HEK293 (cell line): Measurements from ENCODE around the gene MRPL20.

Experiments
- MYNN ChIP-seq: fragments of 450-650 bp; formaldehyde crosslinking; IDR thresholded peaks from 2 replicates; pipeline ENCODE4 v1.5.1; 2016; ENCODE audit warnings: missing biosample characterization, missing genetic modification characterization, borderline replicate concordance
- ZNF121 ChIP-seq: fragments of 450-650 bp; formaldehyde crosslinking; IDR thresholded peaks from 2 replicates; pipeline ENCODE4 v1.5.1; 2016; ENCODE audit warnings: missing biosample characterization, missing genetic modification characterization
- ZNF391 ChIP-seq: fragments of 450-650 bp; formaldehyde crosslinking; IDR thresholded peaks from 2 replicates; pipeline ENCODE4 v1.5.1; 2016; ENCODE audit warnings: low read depth, missing biosample characterization, missing genetic modification characterization, borderline replicate concordance
- ZNF404 ChIP-seq: fragments of 450-650 bp; formaldehyde crosslinking; IDR thresholded peaks from 2 replicates; pipeline ENCODE4 v1.5.1; 2017; ENCODE audit warnings: missing biosample characterization, missing genetic modification characterization
- ZNF416 ChIP-seq: fragments of 450-650 bp; formaldehyde crosslinking; IDR thresholded peaks from 2 replicates; pipeline ENCODE4 v1.5.1; 2016; ENCODE audit warnings: missing biosample characterization, missing genetic modification characterization
- ZNF544 ChIP-seq: fragments of 450-650 bp; formaldehyde crosslinking; IDR thresholded peaks from 2 replicates; pipeline ENCODE4 v1.5.0; 2017; ENCODE audit warnings: missing biosample characterization, missing genetic modification characterization
- ZNF549 ChIP-seq: fragments of 450-650 bp; IDR thresholded peaks from 2 replicates; pipeline ENCODE4 v1.5.1; 2018; ENCODE audit warnings: missing biosample characterization, missing genetic modification characterization, mild to moderate bottlenecking, inconsistent platforms, moderate library complexity
- ZNF560 ChIP-seq: fragments of 450-650 bp; formaldehyde crosslinking; IDR thresholded peaks from 2 replicates; pipeline ENCODE4 v1.5.1; 2017; ENCODE audit warnings: missing biosample characterization, missing genetic modification characterization, borderline replicate concordance
- ZXDB ChIP-seq: fragments of 450-650 bp; formaldehyde crosslinking; IDR thresholded peaks from 2 replicates; pipeline ENCODE4 v1.5.1; 2016; ENCODE audit warnings: missing biosample characterization, missing genetic modification characterization
- TF ChIP-seq, protein P1 (sequence below): fragments of 450-650 bp; formaldehyde crosslinking; IDR thresholded peaks from 2 replicates; pipeline ENCODE4 v1.5.1; 2016; ENCODE audit warnings: missing biosample characterization, missing genetic modification characterization
- TF ChIP-seq, protein P2 (sequence below): fragments of 450-650 bp; formaldehyde crosslinking; conservative IDR thresholded peaks from 2 replicates; pipeline ENCODE4 v1.5.1; 2016; ENCODE audit warnings: low read depth, missing biosample characterization, missing genetic modification characterization
- TF ChIP-seq, protein P3 (sequence below): fragments of 450-650 bp; formaldehyde crosslinking; IDR thresholded peaks from 2 replicates; pipeline ENCODE4 v1.5.1; 2016; ENCODE audit warnings: missing biosample characterization, missing genetic modification characterization
- TF ChIP-seq, protein P4 (sequence below): fragments of 450-650 bp; formaldehyde crosslinking; IDR thresholded peaks from 2 replicates; pipeline ENCODE4 v1.5.1; 2016; ENCODE audit warnings: missing biosample characterization, missing genetic modification characterization

DNA sequence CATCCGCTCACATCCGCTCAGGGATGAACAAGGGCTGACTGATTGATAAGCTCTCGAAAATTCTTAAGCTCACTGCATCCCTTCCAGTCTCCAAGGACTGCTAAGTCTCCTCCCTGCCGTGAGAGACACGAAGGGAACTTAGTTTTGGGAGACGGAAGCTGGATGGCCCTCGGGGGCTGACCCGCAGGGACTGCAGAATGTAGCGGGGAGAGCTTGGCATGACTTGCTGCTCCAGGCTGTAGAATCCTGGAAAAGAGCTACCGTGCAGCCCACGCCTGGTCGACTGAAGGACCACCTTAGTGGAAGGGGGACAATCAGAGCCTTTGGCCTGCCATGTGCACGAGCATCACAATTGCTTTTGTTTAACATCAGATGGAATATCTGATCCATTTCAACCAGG lies 8.7 kb upstream of the MRPL20 start:
- no peak for TF ChIP-seq ZNF549 (tag by site-specific recombination)
- TF ChIP-seq, protein P1, sequence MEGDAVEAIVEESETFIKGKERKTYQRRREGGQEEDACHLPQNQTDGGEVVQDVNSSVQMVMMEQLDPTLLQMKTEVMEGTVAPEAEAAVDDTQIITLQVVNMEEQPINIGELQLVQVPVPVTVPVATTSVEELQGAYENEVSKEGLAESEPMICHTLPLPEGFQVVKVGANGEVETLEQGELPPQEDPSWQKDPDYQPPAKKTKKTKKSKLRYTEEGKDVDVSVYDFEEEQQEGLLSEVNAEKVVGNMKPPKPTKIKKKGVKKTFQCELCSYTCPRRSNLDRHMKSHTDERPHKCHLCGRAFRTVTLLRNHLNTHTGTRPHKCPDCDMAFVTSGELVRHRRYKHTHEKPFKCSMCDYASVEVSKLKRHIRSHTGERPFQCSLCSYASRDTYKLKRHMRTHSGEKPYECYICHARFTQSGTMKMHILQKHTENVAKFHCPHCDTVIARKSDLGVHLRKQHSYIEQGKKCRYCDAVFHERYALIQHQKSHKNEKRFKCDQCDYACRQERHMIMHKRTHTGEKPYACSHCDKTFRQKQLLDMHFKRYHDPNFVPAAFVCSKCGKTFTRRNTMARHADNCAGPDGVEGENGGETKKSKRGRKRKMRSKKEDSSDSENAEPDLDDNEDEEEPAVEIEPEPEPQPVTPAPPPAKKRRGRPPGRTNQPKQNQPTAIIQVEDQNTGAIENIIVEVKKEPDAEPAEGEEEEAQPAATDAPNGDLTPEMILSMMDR, result no peak
- TF ChIP-seq, protein P2, sequence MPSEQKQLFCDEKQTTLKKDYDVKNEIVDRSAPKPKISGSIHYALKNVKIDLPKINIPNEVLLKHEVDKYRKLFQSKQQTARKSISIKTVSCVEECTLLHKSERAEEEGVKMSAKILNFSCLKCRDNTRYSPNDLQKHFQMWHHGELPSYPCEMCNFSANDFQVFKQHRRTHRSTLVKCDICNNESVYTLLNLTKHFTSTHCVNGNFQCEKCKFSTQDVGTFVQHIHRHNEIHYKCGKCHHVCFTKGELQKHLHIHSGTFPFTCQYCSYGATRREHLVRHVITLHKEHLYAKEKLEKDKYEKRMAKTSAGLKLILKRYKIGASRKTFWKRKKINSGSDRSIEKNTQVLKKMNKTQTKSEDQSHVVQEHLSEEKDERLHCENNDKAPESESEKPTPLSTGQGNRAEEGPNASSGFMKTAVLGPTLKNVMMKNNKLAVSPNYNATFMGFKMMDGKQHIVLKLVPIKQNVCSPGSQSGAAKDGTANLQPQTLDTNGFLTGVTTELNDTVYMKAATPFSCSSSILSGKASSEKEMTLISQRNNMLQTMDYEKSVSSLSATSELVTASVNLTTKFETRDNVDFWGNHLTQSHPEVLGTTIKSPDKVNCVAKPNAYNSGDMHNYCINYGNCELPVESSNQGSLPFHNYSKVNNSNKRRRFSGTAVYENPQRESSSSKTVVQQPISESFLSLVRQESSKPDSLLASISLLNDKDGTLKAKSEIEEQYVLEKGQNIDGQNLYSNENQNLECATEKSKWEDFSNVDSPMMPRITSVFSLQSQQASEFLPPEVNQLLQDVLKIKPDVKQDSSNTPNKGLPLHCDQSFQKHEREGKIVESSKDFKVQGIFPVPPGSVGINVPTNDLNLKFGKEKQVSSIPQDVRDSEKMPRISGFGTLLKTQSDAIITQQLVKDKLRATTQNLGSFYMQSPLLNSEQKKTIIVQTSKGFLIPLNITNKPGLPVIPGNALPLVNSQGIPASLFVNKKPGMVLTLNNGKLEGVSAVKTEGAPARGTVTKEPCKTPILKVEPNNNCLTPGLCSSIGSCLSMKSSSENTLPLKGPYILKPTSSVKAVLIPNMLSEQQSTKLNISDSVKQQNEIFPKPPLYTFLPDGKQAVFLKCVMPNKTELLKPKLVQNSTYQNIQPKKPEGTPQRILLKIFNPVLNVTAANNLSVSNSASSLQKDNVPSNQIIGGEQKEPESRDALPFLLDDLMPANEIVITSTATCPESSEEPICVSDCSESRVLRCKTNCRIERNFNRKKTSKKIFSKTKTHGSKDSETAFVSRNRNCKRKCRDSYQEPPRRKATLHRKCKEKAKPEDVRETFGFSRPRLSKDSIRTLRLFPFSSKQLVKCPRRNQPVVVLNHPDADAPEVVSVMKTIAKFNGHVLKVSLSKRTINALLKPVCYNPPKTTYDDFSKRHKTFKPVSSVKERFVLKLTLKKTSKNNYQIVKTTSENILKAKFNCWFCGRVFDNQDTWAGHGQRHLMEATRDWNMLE (tag by site-specific recombination), result no peak
- TF ChIP-seq ZXDB (tag by site-specific recombination), result no peak
- TF ChIP-seq, protein P3, sequence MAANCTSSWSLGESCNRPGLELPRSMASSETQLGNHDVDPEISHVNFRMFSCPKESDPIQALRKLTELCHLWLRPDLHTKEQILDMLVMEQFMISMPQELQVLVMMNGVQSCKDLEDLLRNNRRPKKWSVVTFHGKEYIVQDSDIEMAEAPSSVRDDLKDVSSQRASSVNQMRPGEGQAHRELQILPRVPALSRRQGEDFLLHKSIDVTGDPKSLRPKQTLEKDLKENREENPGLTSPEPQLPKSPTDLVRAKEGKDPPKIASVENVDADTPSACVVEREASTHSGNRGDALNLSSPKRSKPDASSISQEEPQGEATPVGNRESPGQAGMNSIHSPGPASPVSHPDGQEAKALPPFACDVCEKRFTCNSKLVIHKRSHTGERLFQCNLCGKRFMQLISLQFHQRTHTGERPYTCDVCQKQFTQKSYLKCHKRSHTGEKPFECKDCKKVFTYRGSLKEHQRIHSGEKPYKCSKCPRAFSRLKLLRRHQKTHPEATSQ (tag by site-specific recombination), result no peak
- TF ChIP-seq ZNF404, result no peak
- TF ChIP-seq ZNF560, result no peak
- TF ChIP-seq, protein P4, sequence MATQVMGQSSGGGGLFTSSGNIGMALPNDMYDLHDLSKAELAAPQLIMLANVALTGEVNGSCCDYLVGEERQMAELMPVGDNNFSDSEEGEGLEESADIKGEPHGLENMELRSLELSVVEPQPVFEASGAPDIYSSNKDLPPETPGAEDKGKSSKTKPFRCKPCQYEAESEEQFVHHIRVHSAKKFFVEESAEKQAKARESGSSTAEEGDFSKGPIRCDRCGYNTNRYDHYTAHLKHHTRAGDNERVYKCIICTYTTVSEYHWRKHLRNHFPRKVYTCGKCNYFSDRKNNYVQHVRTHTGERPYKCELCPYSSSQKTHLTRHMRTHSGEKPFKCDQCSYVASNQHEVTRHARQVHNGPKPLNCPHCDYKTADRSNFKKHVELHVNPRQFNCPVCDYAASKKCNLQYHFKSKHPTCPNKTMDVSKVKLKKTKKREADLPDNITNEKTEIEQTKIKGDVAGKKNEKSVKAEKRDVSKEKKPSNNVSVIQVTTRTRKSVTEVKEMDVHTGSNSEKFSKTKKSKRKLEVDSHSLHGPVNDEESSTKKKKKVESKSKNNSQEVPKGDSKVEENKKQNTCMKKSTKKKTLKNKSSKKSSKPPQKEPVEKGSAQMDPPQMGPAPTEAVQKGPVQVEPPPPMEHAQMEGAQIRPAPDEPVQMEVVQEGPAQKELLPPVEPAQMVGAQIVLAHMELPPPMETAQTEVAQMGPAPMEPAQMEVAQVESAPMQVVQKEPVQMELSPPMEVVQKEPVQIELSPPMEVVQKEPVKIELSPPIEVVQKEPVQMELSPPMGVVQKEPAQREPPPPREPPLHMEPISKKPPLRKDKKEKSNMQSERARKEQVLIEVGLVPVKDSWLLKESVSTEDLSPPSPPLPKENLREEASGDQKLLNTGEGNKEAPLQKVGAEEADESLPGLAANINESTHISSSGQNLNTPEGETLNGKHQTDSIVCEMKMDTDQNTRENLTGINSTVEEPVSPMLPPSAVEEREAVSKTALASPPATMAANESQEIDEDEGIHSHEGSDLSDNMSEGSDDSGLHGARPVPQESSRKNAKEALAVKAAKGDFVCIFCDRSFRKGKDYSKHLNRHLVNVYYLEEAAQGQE (tag by site-specific recombination), result no peak
- no peak for TF ChIP-seq MYNN (tag by site-specific recombination)
- no peak for TF ChIP-seq ZNF121 (tag by site-specific recombination)
- no peak for TF ChIP-seq ZNF391
- no peak for TF ChIP-seq ZNF416 (tag by site-specific recombination)
- TF ChIP-seq ZNF544 (tag by site-specific recombination), result no peak
